H1 (cell line): ENCODE data around the gene TSPAN16. TPM values are rescaled to one million over a fixed set of nuclear protein-coding genes. Genes with fewer than 3 reads are reported as not detected.

Source experiments
- CTCF ChIA-PET: fragments of 300-600 bp; sonication (Branson Sonifier 250); formaldehyde crosslinking; loops from one replicate; lab custom pipeline; 2021; ENCODE audit not compliant: partially characterized antibody; lab: Charles Lee
- POLR2A ChIA-PET: fragments of 300-600 bp; sonication (Branson Sonifier 250); formaldehyde crosslinking; loops from one replicate; lab custom pipeline; 2021; ENCODE audit warnings: inconsistent platforms; ENCODE audit not compliant: partially characterized antibody; lab: Charles Lee
- DNase-seq, 2 experiments: peaks; one replicate each; pipeline versions ENCODE4 v3.0.0 to v3.0.0-alpha.2; 2010 to 2022; ENCODE audit warnings: low spot score in 2 of 2, low read depth in 1 of 2, mixed read lengths in 1 of 2
- FAIRE-seq: peaks from 2 replicates; lab custom pipeline; 2011; peaks lifted over from hg19 to GRCh38; lab: Jason Lieb, UNC
- H2AFZ ChIP-seq: 2 replicates; pipeline ENCODE4 v1.8.1; 2012; ENCODE audit warnings: low read length, inconsistent platforms
- H2AK5ac ChIP-seq: 2 replicates; pipeline ENCODE4 v1.6.1; 2013; ENCODE audit warnings: low read depth, low read length
- H2BK120ac ChIP-seq: replicated peaks from 2 replicates; pipeline ENCODE3; 2013; ENCODE audit warnings: low read depth, low read length, inconsistent platforms
- H2BK12ac ChIP-seq: 2 replicates; pipeline ENCODE4 v1.6.1; 2013; ENCODE audit warnings: low read depth, low read length
- H2BK15ac ChIP-seq: 2 replicates; pipeline ENCODE4 v1.6.1; 2013; ENCODE audit warnings: low read length
- H2BK20ac ChIP-seq: 2 replicates; pipeline ENCODE4 v1.6.1; 2013; ENCODE audit warnings: low read length
- H2BK5ac ChIP-seq: 2 replicates; pipeline ENCODE4 v1.6.1; 2013; ENCODE audit warnings: low read depth, low read length
- H3K14ac ChIP-seq: 2 replicates; pipeline ENCODE4 v1.6.1; 2013; ENCODE audit warnings: inconsistent platforms; ENCODE audit not compliant: insufficient read length
- H3K18ac ChIP-seq: 2 replicates; pipeline ENCODE4 v1.6.1; 2013; ENCODE audit warnings: low read length; ENCODE audit errors: extremely low read depth
- H3K23ac ChIP-seq: 2 replicates; pipeline ENCODE4 v1.6.1; 2013; ENCODE audit warnings: inconsistent platforms; ENCODE audit not compliant: insufficient read length
- H3K23me2 ChIP-seq: 2 replicates; pipeline ENCODE4 v1.6.1; 2013; ENCODE audit warnings: low read depth, low read length
- H3K27ac ChIP-seq: 2 replicates; pipeline ENCODE4 v1.6.1; 2011; ENCODE audit warnings: low read depth, low read length, inconsistent platforms
- H3K27me3 ChIP-seq, 4 experiments: replicated peaks in 1 of 4; 1 replicate in 1 of 4; 2 replicates in 3 of 4; pipeline versions ENCODE4 v1.6.1 to v1.8.1; 2011 to 2013; ENCODE audit warnings: low read length in 3 of 4, mild to moderate bottlenecking in 3 of 4, inconsistent platforms in 2 of 4, mixed read lengths in 2 of 4, moderate library complexity in 1 of 4; ENCODE audit not compliant: control insufficient read depth in 3 of 4, insufficient read depth in 3 of 4; ENCODE audit errors: extremely low read depth in 1 of 4
- H3K36me3 ChIP-seq, 4 experiments: 2 replicates each; pipeline versions ENCODE4 v1.6.1 to v1.8.1; 2011 to 2013; ENCODE audit warnings: mild to moderate bottlenecking in 4 of 4, low read length in 3 of 4, moderate library complexity in 2 of 4, control low read depth in 1 of 4, inconsistent platforms in 1 of 4; ENCODE audit not compliant: insufficient read depth in 4 of 4, control insufficient read depth in 2 of 4
- H3K4ac ChIP-seq: replicated peaks from 2 replicates; pipeline ENCODE3; 2013; ENCODE audit warnings: low read length, low read depth, mixed read lengths, inconsistent platforms; ENCODE audit not compliant: insufficient read length
- H3K4me1 ChIP-seq, 4 experiments: replicated peaks in 1 of 4; 1 replicate in 1 of 4; 2 replicates in 3 of 4; pipeline versions ENCODE4 v1.6.1 to v1.8.1; 2011 to 2013; ENCODE audit warnings: low read length in 3 of 4, inconsistent platforms in 2 of 4, mixed read lengths in 1 of 4; ENCODE audit not compliant: insufficient read depth in 4 of 4, control insufficient read depth in 3 of 4
- H3K4me2 ChIP-seq, 2 experiments: 2 replicates each; pipeline versions ENCODE4 v1.6.1 to v1.8.1; 2011 to 2013; ENCODE audit warnings: low read depth in 2 of 2, low read length in 2 of 2, control low read depth in 1 of 2, inconsistent platforms in 1 of 2, mild to moderate bottlenecking in 1 of 2; ENCODE audit not compliant: insufficient read depth in 1 of 2
- H3K4me3 ChIP-seq, 4 experiments: fragments of 200-600, 300-600 bp in 1 of 4; sonication (generic), shearing (Covaris generic), sonication (Bioruptor Twin) in 1 of 4; 2 replicates each; pipeline versions ENCODE4 v1.5.1 to v1.8.1; 2011 to 2016; ENCODE audit warnings: low read length in 4 of 4, low read depth in 3 of 4, control low read depth in 2 of 4, inconsistent platforms in 2 of 4, mild to moderate bottlenecking in 2 of 4, mixed read lengths in 1 of 4, moderate library complexity in 1 of 4; ENCODE audit not compliant: insufficient read depth in 2 of 4; ENCODE audit errors: extremely low read depth in 1 of 4
- H3K56ac ChIP-seq: replicated peaks from 2 replicates; pipeline ENCODE3; 2013; ENCODE audit warnings: low read depth, mild to moderate bottlenecking, mixed read lengths, low read length, inconsistent platforms; ENCODE audit not compliant: insufficient read length
- H3K79me1 ChIP-seq: 2 replicates; pipeline ENCODE4 v1.6.1; 2013; ENCODE audit warnings: low read depth, low read length, control low read depth
- H3K79me2 ChIP-seq, 2 experiments: 2 replicates each; pipeline versions ENCODE4 v1.6.1 to v1.8.1; 2012 to 2013; ENCODE audit warnings: low read length in 2 of 2, mild to moderate bottlenecking in 2 of 2, inconsistent platforms in 1 of 2; ENCODE audit not compliant: insufficient read depth in 2 of 2, control insufficient read depth in 1 of 2
- H3K9ac ChIP-seq, 4 experiments: replicated peaks in 1 of 4; 1 replicate in 1 of 4; 2 replicates in 3 of 4; pipeline versions ENCODE4 v1.6.1 to v1.8.1; 2011 to 2013; ENCODE audit warnings: low read depth in 3 of 4, low read length in 3 of 4, control low read depth in 2 of 4, mild to moderate bottlenecking in 2 of 4, moderate library complexity in 2 of 4, inconsistent platforms in 1 of 4; ENCODE audit errors: extremely low read depth in 1 of 4
- H3K9me3 ChIP-seq, 2 experiments: 2 replicates each; pipeline versions ENCODE4 v1.6.1 to v1.8.1; 2012 to 2013; ENCODE audit warnings: mild to moderate bottlenecking in 2 of 2, moderate library complexity in 2 of 2, control low read depth in 1 of 2, inconsistent platforms in 1 of 2, low read depth in 1 of 2, low read length in 1 of 2, mixed read lengths in 1 of 2; ENCODE audit not compliant: insufficient read depth in 2 of 2
- H4K20me1 ChIP-seq, 2 experiments: replicated peaks in 1 of 2; 2 replicates each; pipeline versions ENCODE3 to v1.8.1; 2011 to 2013; ENCODE audit warnings: inconsistent platforms in 2 of 2, low read length in 2 of 2, mild to moderate bottlenecking in 1 of 2; ENCODE audit not compliant: insufficient read depth in 2 of 2, control insufficient read depth in 1 of 2
- H4K5ac ChIP-seq: 2 replicates; pipeline ENCODE4 v1.6.1; 2013; ENCODE audit warnings: low read length, low read depth, mixed read lengths, inconsistent platforms; ENCODE audit not compliant: insufficient read length
- H4K8ac ChIP-seq: 2 replicates; pipeline ENCODE4 v1.8.0; 2013; ENCODE audit warnings: mild to moderate bottlenecking, moderate library complexity, low read length, inconsistent platforms; ENCODE audit not compliant: insufficient read depth; ENCODE audit errors: extremely low read depth
- H4K91ac ChIP-seq: replicated peaks from 2 replicates; pipeline ENCODE3; 2013; ENCODE audit warnings: low read length, mixed read lengths, inconsistent platforms; ENCODE audit not compliant: insufficient read length
- CREB1 ChIP-seq: IDR thresholded peaks from 2 replicates; pipeline ENCODE4 v1.6.1; 2012; ENCODE audit warnings: inconsistent platforms
- CTCF ChIP-seq, 3 experiments: IDR thresholded peaks; 1 replicate in 2 of 3; 2 replicates in 1 of 3; pipeline versions ENCODE4 v1.5.1 to v1.6.1; 2011; ENCODE audit warnings: low read length in 3 of 3, mild to moderate bottlenecking in 3 of 3, inconsistent platforms in 2 of 3, low read depth in 1 of 3, moderate library complexity in 1 of 3; ENCODE audit not compliant: insufficient read depth in 1 of 3; ENCODE audit errors: control extremely low read depth in 1 of 3
- FOSL1 ChIP-seq: IDR thresholded peaks from 2 replicates; pipeline ENCODE4 v1.6.1; 2011; ENCODE audit warnings: mild to moderate bottlenecking, low read depth, low read length, moderate library complexity; ENCODE audit not compliant: insufficient read depth
- RBBP5 ChIP-seq: IDR thresholded peaks from 2 replicates; pipeline ENCODE4 v1.7.1; 2012; ENCODE audit warnings: low read depth, mild to moderate bottlenecking, inconsistent platforms, low read length, moderate library complexity, borderline replicate concordance
- SIRT6 ChIP-seq: IDR thresholded peaks from one replicate; pipeline ENCODE4 v1.7.1; 2012; ENCODE audit warnings: low read length, inconsistent platforms
- WGBS, 2 experiments: shearing (Covaris generic) in 1 of 2; methylation state at CpG; one replicate each; pipeline versions ENCODE4 v1.1.6 to v1.1.7; 2013 to 2015; ENCODE audit warnings: low lambda C conversion rate in 2 of 2, mixed read lengths in 2 of 2, inconsistent platforms in 1 of 2, low coverage in 1 of 2, missing lambda C conversion rate in 1 of 2; ENCODE audit not compliant: insufficient replicate concordance in 2 of 2, insufficient coverage in 1 of 2, insufficient read length in 1 of 2; ENCODE audit errors: extremely low coverage in 1 of 2, missing lambda C conversion rate in 1 of 2; 5-methylcytosine and 5-hydroxymethylcytosine counted together
- polyA plus RNA-seq, 7 experiments: library from polyadenylated mRNA; depleted of rRNA in 3 of 7; stranded (reverse) in 5 of 7; unstranded in 2 of 7; fragments of >200 nt in 5 of 7; fragments of 200-250 nt in 2 of 7; gene quantifications; 1 replicate in 5 of 7; 2 replicates in 1 of 7; 4 replicates in 1 of 7; pipeline versions ENCODE4 v1.2.1 to v1.2.3, GENCODE V29; 2011 to 2013; ENCODE audit warnings: missing spikeins in 2 of 7, mixed read lengths in 2 of 7
- total RNA-seq: library from RNA; stranded (reverse); fragmentation: NEBNext Ultra II Directional; extraction: Animal tissue kit (Norgen Biotek cat#: 25700); gene quantifications from 2 replicates; pipeline ENCODE4 v1.2.1, GENCODE V29; 2021

Gene TSPAN16
- total and polyA plus RNA-seq, 2 of the 8 experiments (the other 6 are each of a cell fraction or from before 2014, with no cell fraction given): not detected

DNA sequence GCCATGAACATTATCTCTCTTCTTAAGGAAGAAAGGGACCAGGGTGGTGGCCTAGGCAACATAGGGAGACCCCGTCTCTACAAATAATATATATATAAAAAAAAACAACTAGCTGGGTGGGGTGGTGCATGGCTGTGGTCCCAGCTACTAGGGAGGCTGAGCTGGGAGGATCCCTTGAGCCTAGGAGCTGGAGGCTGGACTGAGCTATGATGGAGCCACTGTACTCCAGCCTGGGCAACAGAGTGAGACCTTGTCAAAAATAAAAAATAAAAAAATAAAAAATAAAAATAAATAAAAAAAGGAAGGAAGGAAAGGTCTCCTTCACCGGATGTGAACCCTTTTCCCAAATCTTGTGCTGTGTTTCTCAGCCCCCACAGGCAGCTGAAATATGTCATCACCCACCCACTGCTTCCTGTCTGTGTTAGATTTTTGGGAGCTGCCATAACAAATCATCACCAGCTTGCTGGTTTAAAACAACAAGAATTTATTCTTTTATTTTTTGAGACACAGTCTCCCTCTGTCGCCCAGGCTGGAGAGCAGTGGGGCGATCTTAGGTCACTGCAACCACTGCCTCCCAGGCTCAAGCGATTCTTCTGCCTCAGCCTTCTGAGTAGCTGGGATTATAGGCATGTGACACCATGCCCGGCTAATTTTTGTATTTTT, 9.5 kb upstream of the TSPAN16 start:
- 94% methylated on average over 5 of the region's 6 CpGs; no CpG with 5 or more reads in 1 of the 2 experiments for WGBS, 2 experiments
- H2AK5ac ChIP-seq: no peak overlapping the region
- no peak overlapping the region for H3K23ac ChIP-seq
- H3K9ac ChIP-seq: no peak overlapping the region
- H3K4me1 ChIP-seq: no peaks in the 10 kb centered on the region
- H3K36me3 ChIP-seq: no peaks in the 10 kb centered on the region
- H3K27me3 ChIP-seq: no peaks in the 10 kb centered on the region
- DNase-seq (no peak), FAIRE-seq (no peak)
- H3K4me2 ChIP-seq: no peak overlapping the region
- ChIA-PET POLR2A (no interaction called here), CTCF (interaction anchor here (0.7 to 1.6 kb wide), 10 partner anchors 13 to 283 kb away, joined by 3 to 6 read pairs (median 3); partner anchors contain the start of gene DOCK6)
- no peak overlapping the region for H4K5ac ChIP-seq
- H3K18ac ChIP-seq: no peak overlapping the region
- no peaks in the 10 kb centered on the region for H4K20me1 ChIP-seq
- H3K14ac ChIP-seq: no peak overlapping the region
- no peak overlapping the region for H2AFZ ChIP-seq
- no peak overlapping the region for H3K56ac ChIP-seq
- no peak overlapping the region for H3K4ac ChIP-seq
- no peak overlapping the region for H2BK5ac ChIP-seq
- no peaks in the 10 kb centered on the region for H3K79me1 ChIP-seq
- H4K8ac ChIP-seq: no peak overlapping the region
- H4K91ac ChIP-seq: no peak overlapping the region
- no peak overlapping the region for H2BK20ac ChIP-seq
- no peak overlapping the region for H3K4me3 ChIP-seq
- TF ChIP-seq SIRT6 (no peak), RBBP5 (no peak), CTCF (IDR thresholded peaks at IDR 0.05; ENCODE audit: control extremely low read depth in 1 of 3, insufficient read depth in 1 of 3, low read depth in 1 of 3, low read length in 3 of 3) (no peak), CREB1 (no peak), FOSL1 (no peak)
- no peaks in the 10 kb centered on the region; the same call in 1 of the 2 replicates for H3K23me2 ChIP-seq
- H2BK12ac ChIP-seq: no peak overlapping the region
- no peak overlapping the region for H2BK15ac ChIP-seq
- no peaks in the 10 kb centered on the region for H3K79me2 ChIP-seq
- no peak overlapping the region for H2BK120ac ChIP-seq
- H3K9me3 ChIP-seq: no peaks in the 10 kb centered on the region
- no peak overlapping the region for H3K27ac ChIP-seq
